IPS DF 4.7 (cell line): Measurements from ENCODE around the gene NR4A3.
"Not testable (repeated sequence)": the region's sequence is repeated elsewhere in the genome, so short reads cannot be mapped to it uniquely, and the experiment has no call there.

Experiments
- DNase-seq: peaks from one replicate; pipeline ENCODE4 v3.0.0-alpha.2; 2013; ENCODE audit warnings: low spot score; ENCODE audit errors: extremely low read depth

The NR4A3 gene

DNA sequence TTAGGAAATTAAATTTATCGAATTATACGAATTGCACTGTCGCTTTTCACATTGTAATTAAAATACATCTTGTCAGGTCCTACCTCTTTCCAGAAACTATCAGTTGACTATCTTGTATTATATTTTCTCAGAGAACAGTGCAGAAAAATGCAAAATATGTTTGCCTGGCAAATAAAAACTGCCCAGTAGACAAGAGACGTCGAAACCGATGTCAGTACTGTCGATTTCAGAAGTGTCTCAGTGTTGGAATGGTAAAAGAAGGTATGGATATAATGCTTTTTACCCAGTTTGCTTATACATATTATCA, 10.8 kb downstream of the NR4A3 start:
- no peak for DNase-seq

DNA sequence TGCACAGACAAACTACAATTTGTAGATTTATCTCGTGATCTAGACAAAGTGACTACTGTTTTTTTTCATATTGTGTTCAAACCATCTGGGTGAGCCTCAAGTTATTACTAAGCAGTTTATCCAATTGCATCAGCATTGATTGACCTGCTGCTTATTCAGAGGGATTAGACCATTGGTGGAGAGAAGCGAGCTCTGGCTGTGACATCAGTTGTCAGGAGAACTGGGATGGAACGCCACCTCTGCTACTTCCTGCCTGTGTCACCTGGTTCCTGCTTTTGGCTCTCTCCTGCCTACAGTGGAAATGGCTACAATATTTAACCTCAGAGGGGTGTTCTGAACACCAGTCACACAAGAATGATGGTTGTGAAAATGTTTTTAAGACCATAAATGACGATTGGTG, 12.1 kb downstream of the NR4A3 start:
- DNase-seq, result no peak

- no peak for DNase-seq
Measured at GRCh38 chr9:99834474-99834873, 12.8 kb downstream of the NR4A3 start.

GRCh38 chr9:99835142-99835541, 13.5 kb downstream of the NR4A3 start:
- no peak for DNase-seq

DNA sequence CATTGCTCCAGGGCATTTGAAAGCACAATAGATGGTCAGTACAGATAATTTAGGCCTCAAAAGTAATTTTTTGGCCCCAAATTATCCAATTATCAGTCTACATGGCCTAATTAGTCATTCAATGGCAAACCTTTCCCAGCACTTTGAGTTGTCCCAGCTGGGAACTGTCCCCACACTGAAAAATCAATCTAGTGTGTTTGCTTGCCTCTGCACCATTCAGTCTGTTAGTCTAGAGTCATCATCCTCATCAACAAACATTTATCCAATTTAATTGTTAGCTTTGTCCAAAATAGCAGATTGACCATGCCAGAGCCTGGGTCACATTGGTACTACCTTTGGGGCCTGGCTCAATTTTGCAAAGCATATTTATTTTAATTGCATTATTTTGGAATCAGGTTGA, 13.9 kb downstream of the NR4A3 start:
- DNase-seq, result no peak

- no peak for DNase-seq
Measured at GRCh38 chr9:99840072-99840471, 18.4 kb downstream of the NR4A3 start.

- no peak for DNase-seq
Measured at GRCh38 chr9:99845063-99845462, 23.4 kb downstream of the NR4A3 start.

- no peak for DNase-seq
Measured at GRCh38 chr9:99848447-99848846, 26.8 kb downstream of the NR4A3 start.

- no peak for DNase-seq
Measured at GRCh38 chr9:99850736-99851499, 29.2 kb downstream of the NR4A3 start.

DNA sequence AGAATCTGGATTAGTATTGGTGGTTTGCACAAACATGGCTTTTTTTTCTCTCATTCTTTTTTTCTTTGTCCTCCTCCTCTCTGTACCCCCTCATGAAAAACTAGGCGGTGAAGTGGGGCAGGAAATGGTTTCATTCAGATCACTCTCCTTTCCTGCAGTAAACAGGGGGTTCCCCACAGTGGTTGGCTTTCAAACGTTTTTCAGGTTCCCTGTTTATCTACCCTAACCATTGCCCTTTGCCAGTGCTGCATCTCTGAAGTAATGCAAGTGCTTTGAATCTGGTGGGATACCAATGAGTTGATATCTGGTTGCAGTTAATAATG, 29.8 kb downstream of the NR4A3 start:
- no peak for DNase-seq

- no peak for DNase-seq
Measured at GRCh38 chr9:99852617-99853016, 30.9 kb downstream of the NR4A3 start.

- DNase-seq, result no peak
Measured at GRCh38 chr9:99855467-99856176, 33.9 kb downstream of the NR4A3 start.

DNA sequence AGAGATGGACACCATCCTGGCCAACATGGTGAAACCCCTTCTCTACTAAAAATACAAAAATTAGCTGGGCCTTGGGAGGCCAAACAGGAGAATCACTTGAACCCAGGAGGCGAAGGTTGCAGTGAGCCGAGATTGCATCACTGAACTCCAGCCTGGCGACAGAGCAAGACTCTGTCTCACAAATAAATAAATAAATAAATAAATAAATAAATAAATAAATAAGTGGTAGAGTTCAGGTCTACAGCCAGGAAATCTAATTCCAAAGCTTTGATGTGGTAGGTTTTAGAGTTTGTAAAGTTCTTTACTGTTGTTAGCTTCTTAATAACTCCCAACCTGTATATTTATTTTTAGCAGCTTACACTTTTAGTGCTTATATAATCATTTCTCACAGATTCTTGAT, 35.9 kb downstream of the NR4A3 start:
- DNase-seq, result not testable (repeated sequence)

DNA sequence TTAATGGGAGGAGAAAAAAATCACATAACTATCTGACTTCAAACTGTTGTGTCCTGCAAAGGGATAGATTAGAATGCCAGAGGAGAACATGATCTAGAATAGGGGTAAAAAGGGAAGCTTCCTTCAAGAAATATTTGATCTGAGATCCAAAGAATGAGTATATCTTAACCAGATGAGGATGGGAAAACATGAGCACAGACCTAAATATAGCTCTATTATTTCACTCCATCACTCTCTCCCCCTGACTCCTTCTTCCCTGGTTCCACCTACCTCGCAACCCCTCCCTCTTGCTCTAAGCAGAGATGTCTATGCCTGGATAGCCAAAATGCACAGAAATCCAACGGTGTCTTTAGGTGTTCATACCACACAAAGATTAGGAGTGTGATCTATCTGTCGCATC, 36.4 kb downstream of the NR4A3 start:
- DNase-seq, result no peak

GRCh38 chr9:99859243-99859980, 37.7 kb downstream of the NR4A3 start:
- no peak for DNase-seq

DNA sequence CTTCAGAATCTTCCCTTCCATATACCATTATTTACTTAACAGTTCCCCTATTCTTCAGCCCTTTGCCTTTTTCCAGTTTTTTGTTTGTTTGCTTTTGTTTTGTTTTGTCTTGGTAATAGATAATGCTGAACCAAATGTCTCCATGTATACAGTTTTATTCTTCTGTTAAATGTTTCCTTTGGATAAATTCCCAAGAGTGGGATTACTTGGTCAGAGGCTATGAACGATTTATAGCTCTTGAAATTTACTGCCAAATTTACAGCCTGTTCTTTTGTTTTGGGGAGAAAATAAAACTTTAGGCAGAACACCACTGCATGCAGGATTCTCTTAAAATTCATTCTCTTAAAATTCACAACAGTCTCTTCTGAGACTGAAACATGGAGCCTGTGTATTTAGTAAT, 38.6 kb downstream of the NR4A3 start:
- no peak for DNase-seq

- DNase-seq, result no peak
Measured at GRCh38 chr9:99863955-99864354, 42.3 kb downstream of the NR4A3 start.

- no peak for DNase-seq
Measured at GRCh38 chr9:99866398-99866797, 44.7 kb downstream of the NR4A3 start.

GRCh38 chr9:99867536-99867935, 45.9 kb downstream of the NR4A3 start:
- DNase-seq, result no peak

GRCh38 chr9:99867968-99868367, 46.3 kb downstream of the NR4A3 start:
- DNase-seq, result no peak

GRCh38 chr9:99868845-99869244, 47.2 kb downstream of the NR4A3 start:
- DNase-seq, result no peak

DNA sequence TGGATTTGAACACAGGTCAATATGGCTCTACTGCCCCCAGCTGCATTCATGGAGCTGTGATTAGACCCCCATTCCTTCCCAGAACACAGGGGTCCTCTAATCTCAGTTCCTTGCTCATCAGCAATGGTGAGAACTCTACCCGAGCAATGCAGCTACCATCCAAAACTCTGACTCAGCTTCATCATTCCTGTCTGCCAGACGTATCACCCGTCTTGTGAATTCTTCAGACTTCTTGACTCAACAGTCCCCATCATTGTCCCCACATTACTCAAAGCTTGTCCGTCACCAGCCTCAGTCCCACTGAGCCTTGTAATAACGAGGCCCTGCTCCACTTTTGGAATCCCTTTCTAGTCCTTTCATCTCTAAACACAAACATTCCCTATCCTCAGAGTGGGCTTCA, 48.4 kb downstream of the NR4A3 start:
- no peak for DNase-seq

GRCh38 chr9:99873531-99873930, 51.8 kb downstream of the NR4A3 start:
- no peak for DNase-seq
